Omental fat pad (tissue), 4 donors: ENCODE data around the gene TBX19. TPM values are rescaled to one million over a fixed set of nuclear protein-coding genes. Genes with fewer than 3 reads are reported as not detected.

ENCODE experiments used
- ATAC-seq: fragments of 150-250 bp; one replicate; pipeline ENCODE4 v1.9.1; 2016; ENCODE audit warnings: mild to moderate bottlenecking, moderate library complexity; ENCODE audit not compliant: low FRiP score
- DNase-seq: peaks from one replicate; pipeline ENCODE4 v3.0.0-alpha.2; 2019; ENCODE audit warnings: low spot score
- CTCF ChIP-seq, 3 donors: fragments of 450-650 bp; IDR thresholded peaks; one replicate each; pipeline ENCODE4 v1.5.1; 2016 to 2017; ENCODE audit warnings: antibody characterized with exemption in 3 of 3, mild to moderate bottlenecking in 3 of 3, moderate library complexity in 2 of 3
- total RNA-seq, 4 donors: library from RNA; depleted of rRNA; stranded (reverse); fragments of >200 nt; gene quantifications; one replicate each; pipeline ENCODE4 v1.1.0, GENCODE V29; 2016

Gene TBX19
- total RNA-seq, 4 donors from 2014 or later: 0.56 to 1.4 (median 1.3) TPM

DNA sequence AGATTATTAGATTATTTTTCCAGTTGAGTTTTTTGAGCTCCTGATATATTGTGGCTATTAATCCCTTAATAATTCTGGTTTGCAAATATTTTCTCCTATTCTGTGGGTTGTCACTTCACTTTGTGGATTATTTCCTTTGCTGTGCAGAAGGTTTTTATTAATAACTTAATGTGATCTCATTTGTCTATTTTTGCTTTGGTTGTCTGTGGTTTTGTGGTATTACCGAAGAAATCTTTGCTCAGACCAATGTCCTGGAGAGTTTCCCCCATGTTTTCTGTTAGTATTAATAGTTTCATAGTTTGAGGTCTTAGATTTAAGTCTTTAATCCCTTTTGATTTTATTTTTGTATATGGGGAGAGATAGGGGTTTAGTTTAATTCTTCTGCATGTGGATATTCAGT, 7.1 kb upstream of the TBX19 start:
- no peak for ATAC-seq
- TF ChIP-seq CTCF (IDR thresholded peaks at IDR 0.05): no peak
- no peak for DNase-seq

DNA sequence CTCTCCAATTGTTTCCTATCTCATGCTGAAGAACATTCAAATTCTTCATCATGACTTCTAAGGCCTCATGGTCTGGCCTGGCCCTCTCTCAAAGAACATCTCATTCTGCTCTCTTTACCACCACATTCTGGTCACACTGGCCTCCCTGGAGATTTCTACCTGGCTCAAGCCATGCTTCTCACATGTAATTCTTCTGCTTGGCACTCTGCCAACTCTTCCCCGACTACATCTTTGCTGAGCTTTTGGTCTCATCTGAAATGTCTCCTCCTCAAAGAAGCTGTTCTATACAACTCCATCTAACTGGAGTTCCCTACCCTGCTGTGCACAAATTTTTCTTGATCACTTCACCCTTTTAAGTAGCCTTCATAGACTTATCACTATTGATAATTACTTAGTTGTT, 1.4 kb upstream of the TBX19 start:
- no peak for DNase-seq
- TF ChIP-seq CTCF (IDR thresholded peaks at IDR 0.05): no peak
- ATAC-seq: no peak

DNA sequence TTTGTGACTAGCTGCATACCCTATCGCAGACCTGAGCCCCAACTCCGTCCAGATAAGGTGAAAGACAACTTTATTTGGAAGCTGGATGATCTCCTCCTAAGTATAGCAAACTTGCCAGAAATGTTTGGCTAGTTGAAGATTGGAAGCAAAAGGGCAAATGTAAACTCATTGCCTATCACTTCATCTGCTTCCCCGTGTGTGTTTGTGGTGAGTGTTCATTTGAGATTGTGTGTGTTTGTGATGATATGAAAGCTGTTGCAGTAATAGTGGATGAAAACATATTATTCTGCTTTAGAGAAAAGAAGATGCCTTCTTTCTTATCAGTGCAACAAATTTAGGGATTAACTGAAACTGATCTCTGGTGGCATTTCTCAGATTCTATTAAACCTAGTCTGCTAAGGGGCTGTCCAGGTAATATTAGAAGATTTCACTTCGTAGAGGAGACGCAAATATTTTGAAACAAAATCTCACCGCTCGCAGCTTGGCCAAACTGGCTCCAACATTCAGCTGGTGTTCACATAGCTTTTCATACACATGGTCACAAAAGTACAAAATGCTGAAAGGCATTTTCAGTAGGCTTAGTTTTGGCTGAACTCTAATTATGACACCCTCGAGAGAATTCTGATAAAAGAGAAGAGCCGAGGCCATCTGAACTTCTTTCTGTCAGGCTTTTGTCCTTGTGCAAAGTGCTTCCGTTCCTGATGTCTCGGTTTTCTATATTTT, 1.1 kb downstream of the TBX19 start:
- TF ChIP-seq CTCF (IDR thresholded peaks at IDR 0.05): no peak
- DNase-seq: no peak
- ATAC-seq: no peak

DNA sequence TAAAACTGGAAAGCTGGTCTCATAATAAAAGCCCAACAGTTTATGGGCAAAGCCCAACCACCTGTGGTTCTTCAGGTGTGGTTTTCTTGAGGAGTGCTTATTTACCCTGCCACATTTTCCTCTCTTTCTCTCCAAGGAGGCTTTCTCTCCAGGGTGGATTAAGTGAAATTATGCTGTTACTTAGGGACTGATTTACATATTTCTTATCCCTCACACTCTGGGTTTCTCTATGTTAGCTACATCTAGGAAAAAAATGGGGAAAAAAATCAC, 4.8 kb downstream of the TBX19 start:
- no peak for TF ChIP-seq CTCF (IDR thresholded peaks at IDR 0.05)
- ATAC-seq: no peak
- no peak for DNase-seq

- ATAC-seq (no peak), DNase-seq (no peak)
- TF ChIP-seq CTCF (IDR thresholded peaks at IDR 0.05): no peak
These were observed 5.6 kb downstream of the TBX19 start for GRCh38 chr1:168285971-168286927.

GRCh38 chr1:168287237-168287664, 6.6 kb downstream of the TBX19 start:
- TF ChIP-seq CTCF (IDR thresholded peaks at IDR 0.05): no peak
- no peak for ATAC-seq
- DNase-seq: no peak
